HG03045 (cell line): ENCODE measurements around the gene OGFRL1.

Experiments used
- ATAC-seq: cut with Tn5 transposase; IDR thresholded peaks from one replicate; pipeline ENCODE4 v1.9.1; 2021; ENCODE audit warnings: mild to moderate bottlenecking, moderate library complexity; ENCODE audit not compliant: unreplicated experiment

The OGFRL1 gene

DNA sequence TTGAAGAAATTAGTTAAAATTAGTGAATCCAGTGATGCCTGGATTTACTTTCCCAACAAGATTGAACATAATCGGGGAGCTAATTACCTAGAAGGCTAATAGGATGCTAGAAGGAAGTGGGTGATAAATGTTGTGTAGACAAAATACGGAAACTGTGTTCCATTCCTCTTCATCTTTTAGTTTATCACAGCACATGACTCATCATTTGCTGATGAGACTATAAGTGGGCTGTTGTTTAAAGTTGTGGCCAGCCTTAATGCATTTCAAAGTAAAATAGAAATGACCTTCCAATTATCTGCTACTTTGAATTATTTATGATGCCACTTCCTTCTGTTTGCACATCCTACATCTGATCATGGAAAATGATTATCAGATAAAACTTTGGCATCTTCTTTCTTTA, 43.4 kb downstream of the OGFRL1 start:
- ATAC-seq, result no peak

- no peak for ATAC-seq
These were observed 44.4 kb downstream of the OGFRL1 start for GRCh38 chr6:71333050-71333449.

DNA sequence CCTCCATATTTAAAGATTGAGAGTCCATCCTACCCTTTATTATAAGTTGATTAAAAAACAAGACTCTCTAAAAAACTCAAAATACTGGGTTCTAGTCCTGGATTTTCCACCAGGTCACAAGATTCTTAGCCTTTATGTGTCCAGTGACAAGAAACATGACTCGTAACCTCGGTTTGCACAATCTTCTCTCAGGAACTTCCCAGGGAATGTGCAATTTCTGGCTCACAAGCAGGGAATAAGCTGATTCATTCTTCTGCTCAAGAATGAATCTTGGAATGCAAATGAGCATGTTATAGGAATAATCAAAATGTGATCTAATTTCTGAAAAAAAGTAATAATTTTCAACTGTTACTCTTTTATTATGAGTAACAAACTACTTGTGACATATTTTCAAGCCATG, 45.1 kb downstream of the OGFRL1 start:
- ATAC-seq, result no peak

DNA sequence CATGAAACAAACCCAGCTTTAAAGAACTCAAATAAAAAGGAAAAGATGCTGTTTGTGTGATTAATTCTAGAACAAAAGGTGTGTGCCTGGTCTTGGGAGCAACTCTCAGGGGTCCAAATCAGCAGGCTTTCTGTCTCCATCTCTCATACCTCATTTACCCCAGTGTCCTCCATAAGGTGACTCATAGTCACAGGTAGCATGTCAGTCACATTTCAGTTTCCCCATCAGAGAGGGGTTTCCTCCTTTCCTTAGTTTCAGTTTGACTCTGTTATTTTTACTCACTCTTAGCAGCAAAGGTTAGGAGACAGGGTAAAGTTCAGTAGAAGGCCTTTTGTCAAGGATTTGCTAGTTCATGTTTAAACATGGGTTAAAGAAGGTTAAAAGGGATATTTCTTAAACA, 46.2 kb downstream of the OGFRL1 start:
- no peak for ATAC-seq

- no peak for ATAC-seq
These were observed 46.9 kb downstream of the OGFRL1 start for GRCh38 chr6:71335544-71335943.

GRCh38 chr6:71336901-71337300, 48.3 kb downstream of the OGFRL1 start:
- ATAC-seq, result no peak

DNA sequence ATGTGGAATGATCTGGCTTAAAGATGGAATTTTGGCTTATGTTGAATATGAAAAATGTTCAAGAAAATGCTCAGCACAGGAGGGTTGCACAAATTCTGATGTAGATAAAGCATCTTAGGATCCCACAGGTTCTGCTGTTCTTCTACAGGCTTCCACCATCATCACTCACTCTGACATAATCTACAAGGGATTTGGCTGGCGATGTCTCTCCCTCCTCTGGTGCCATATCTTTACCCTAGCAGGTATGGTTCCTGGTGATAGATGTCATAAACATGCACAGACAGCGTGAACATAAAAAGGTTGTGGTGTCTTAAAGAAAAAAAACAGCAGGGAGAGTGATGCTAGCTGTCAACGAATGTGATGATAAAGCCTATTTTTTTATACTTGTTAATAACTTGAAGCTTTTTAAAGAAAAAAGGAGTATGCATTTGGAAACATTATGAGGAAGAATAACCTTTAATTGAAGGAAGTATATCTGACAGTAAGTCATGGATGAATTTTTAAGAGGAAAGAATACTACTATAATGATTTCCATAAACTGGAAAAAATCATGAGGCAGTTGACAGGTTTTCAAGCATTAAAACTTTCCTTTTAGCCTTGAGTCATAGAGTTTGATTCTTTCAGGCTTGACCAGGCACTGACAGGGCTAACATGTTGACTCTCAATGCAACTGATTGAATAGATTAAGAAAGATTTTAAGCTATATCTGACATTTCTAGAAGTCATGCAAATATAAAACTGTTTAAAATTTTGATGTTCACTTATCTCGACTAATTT, 50.1 kb downstream of the OGFRL1 start:
- no peak for ATAC-seq

GRCh38 chr6:71342772-71343171, 54.2 kb downstream of the OGFRL1 start:
- no peak for ATAC-seq

GRCh38 chr6:71345476-71346333, 57.1 kb downstream of the OGFRL1 start:
- no peak for ATAC-seq

DNA sequence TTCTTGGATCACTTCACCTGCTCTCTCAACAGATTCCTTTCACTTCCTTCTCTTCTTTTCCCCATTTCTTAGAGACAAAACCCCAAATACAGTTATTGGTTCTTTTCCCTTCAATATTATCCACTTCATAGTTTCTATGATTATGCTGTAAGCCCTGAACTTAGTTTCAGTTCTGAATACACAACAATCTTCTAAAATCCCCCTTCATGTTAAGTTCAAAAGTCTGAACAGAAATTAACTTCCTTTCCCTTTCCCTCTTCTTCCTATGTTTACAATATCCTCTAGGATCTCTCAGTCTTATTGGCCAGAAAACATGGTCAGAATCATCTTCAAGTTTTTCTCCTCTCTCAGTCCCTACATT, 57.7 kb downstream of the OGFRL1 start:
- no peak for ATAC-seq

DNA sequence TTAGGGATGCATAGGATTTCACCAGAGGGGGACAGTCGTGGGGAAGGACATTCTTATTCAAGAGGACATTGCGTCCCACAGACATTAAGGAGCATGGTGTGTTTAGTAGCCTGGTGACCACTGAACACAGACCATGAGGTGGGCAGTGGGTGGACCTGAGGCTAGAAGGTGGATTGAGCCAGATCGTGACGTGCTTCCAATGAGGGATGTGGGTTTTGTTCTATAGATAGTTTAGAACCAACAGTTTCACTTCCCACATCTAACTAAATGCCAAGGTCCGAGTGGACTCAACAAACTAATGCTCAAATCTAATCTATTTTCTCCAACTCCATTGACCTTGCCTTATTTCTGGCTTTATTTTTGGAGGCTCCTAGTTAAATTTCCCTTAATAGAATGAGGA, 58.5 kb downstream of the OGFRL1 start:
- no peak for ATAC-seq

- no peak for ATAC-seq
These were observed 60.8 kb downstream of the OGFRL1 start for GRCh38 chr6:71349395-71349794.

GRCh38 chr6:71349976-71350615, 61.5 kb downstream of the OGFRL1 start:
- no peak for ATAC-seq

GRCh38 chr6:71351190-71351589, 62.6 kb downstream of the OGFRL1 start:
- ATAC-seq, result no peak
